ENCODE measurements around the gene FGR. TPM values are rescaled to one million over a fixed set of nuclear protein-coding genes. Genes with fewer than 3 reads are reported as not detected.
A peak's percentile ranks its signal among the peaks of the same experiment; 100 is the strongest.

FGR gene
- total RNA-seq, 4 donors from 2014 or later: 18.8 to 131 (median 77.6) TPM

DNA sequence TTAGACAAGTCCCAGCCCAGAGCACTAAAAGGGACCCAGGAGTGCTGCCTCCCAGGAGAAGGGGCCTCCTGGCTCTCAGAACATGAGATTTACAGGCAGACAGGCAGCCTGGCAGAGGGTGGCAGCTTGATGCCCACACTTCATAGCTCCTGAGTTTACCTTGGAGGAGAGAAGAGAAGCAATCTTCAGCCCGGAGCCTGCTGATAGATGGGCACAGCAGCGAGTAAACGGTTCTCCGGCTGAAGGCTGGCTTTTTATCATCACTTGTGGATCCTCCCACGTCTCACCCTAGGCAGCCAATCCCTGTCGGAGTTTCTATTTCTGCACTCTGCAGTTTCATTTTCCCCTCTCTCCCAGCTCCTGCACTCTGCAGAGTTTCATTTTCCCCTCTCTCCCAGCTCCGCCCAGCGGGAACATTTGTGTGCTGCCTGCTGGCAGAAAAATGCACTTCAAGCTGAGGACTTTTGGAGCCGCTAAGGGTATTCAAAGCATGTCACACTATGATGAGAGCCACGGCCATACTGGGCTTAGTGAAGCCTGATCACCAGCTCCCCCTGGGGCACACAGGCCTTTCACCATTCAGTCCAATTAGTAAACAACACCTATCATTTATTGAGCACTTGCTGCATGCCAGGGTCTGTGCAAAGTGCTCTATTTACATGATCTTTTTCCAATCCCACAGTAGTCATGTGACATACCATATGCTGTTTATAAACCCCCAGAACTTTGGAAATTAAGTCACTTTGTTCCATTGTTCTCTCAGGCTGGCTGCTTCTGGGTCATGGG, 37.2 kb upstream of the FGR start, which contains the start of gene IFI6:
IFI6 (minus strand) TSS at position 229 of the 786 bp plus-strand sequence. CDS start 2,878 bp downstream, outside the sequence.
- ATAC-seq (ENCODE audit: low FRiP score): peak; percentile 92

DNA sequence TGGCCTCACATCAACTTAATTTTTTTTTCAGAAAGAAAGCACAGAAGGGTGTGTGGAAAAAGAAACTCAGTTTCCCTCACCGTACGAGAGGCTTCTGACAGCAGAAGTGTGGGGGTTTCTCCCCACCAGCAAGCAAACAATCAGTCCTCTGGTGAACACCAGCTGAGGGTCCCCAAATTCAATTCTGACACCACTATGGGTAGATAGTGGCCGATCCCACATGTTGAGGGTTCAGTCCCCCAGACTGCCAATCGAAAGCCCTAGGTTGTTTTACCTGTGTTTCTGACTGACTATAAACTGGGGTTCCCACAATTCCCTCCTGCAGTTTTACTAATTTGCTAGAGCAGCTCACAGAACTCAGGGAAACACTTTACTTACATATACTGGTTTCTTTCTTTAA, 34.9 kb upstream of the FGR start:
- DNase-seq (ENCODE audit: low spot score) (no peak), ATAC-seq (ENCODE audit: low FRiP score) (no peak)
- TF ChIP-seq, protein P1, sequence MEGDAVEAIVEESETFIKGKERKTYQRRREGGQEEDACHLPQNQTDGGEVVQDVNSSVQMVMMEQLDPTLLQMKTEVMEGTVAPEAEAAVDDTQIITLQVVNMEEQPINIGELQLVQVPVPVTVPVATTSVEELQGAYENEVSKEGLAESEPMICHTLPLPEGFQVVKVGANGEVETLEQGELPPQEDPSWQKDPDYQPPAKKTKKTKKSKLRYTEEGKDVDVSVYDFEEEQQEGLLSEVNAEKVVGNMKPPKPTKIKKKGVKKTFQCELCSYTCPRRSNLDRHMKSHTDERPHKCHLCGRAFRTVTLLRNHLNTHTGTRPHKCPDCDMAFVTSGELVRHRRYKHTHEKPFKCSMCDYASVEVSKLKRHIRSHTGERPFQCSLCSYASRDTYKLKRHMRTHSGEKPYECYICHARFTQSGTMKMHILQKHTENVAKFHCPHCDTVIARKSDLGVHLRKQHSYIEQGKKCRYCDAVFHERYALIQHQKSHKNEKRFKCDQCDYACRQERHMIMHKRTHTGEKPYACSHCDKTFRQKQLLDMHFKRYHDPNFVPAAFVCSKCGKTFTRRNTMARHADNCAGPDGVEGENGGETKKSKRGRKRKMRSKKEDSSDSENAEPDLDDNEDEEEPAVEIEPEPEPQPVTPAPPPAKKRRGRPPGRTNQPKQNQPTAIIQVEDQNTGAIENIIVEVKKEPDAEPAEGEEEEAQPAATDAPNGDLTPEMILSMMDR (IDR thresholded peaks at IDR 0.05): no peak

More for the DNA sequence above, 37.2 kb upstream of the FGR start, which contains the start of gene IFI6:
- peak; percentile 50 for DNase-seq (ENCODE audit: low spot score)
- TF ChIP-seq, protein P1 (IDR thresholded peaks at IDR 0.05): no peak

DNA sequence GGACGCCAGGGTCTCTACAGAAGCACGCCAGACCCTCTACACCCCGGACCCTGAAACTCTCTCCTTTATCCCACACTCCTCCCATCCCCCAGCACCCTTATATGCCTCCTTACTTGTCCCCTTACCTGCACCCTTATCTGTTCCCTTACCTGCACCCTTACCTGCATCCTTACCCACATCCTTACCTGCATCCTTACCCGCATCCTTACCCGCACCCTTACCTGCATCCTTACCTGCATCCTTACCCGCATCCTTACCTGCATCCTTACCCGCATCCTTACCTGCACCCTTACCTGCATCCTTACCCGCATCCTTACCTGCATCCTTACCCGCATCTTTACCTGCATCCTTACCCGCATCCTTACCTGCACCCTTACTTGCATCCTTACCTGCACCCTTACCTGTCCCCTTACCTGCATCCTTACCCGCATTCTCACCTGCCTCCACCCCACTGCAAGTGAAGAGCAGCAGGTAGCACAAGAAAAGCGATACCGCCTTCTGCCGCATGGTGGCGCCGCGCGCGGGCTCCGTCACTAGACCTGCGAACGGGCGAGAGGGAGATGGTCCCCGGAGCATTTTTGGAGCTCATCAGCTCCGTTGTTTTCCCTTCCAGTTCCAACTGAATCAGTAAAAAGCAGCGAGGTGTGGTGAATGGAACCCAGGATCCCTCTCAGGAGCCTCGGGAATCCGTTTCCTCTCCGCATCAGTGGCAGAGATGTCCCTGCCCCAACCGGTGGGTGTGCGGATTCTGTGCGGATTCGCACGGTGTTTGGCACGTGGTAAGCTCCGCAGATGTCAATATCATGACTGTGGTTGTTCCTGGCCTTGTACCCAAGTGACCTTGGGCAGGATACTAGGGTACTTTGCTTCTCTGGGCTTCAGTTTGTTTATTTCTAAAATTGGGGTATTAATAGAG, 34.1 kb upstream of the FGR start:
- TF ChIP-seq, protein P1 (IDR thresholded peaks at IDR 0.05): peak in 2 of 3 donors; percentile 32 to 48
- DNase-seq (ENCODE audit: low spot score) (peak; percentile 74), ATAC-seq (ENCODE audit: low FRiP score) (no peak)

DNA sequence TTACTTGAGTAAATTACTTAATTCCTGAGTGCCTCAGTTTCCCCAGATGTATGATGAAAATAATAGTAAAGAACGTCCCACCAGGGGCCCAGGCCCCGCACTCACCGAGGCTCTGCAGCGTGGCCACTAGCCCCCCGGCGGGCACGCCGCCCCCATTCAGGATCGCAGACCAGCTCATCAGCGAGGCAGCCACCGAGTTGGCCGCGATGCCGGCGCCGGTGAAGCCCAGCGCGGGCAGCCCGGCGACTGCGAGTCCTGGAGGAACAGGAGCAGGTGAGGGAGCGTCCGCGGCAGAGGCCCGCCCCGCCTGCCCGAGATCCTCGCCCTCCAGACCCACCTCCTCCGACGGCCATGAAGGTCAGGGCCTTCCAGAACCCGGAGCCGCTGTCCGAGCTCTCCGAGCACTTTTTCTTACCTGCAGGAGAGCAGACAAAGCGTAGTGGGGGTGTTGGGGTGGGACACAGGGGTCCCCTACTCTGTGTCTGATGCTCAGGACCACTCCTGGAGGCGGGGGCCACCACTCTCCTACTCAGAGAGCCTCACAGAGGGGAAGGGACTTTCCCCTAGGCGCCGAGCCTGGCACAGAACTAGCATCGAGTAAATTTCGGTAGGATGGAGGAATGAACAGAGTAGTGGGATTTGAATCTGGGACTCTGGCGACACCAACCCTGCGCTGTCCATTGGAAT, 33.3 kb upstream of the FGR start:
- DNase-seq (ENCODE audit: low spot score): peak; percentile 16

DNA sequence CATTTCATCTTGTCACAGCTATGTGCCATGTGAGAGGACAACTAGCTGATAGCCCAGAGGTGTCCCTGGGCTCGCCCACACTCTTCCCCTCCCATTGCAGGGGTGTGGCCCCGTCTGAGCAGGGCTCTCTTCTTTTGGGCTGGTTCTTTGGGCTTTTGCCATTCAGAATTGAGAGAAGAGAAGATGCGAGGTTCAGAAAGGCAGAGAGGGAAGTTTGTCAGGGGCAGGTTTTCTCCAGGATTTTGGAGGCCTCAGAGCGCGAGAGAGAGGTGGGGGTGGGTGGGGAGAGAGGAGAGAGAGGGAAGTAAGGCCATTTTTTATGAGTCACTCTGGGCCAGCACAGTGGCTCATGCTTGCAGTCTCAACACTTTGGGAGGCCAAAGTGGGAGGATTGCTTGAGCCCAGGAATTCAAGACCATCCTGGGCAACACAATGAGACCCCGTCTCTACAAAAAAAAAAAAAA, 31.8 kb upstream of the FGR start:
- ATAC-seq (ENCODE audit: low FRiP score): no peak
- DNase-seq (ENCODE audit: low spot score): no peak

More for the DNA sequence above, 33.3 kb upstream of the FGR start:
- no peak for ATAC-seq (ENCODE audit: low FRiP score)
- TF ChIP-seq, protein P1 (IDR thresholded peaks at IDR 0.05): no peak

DNA sequence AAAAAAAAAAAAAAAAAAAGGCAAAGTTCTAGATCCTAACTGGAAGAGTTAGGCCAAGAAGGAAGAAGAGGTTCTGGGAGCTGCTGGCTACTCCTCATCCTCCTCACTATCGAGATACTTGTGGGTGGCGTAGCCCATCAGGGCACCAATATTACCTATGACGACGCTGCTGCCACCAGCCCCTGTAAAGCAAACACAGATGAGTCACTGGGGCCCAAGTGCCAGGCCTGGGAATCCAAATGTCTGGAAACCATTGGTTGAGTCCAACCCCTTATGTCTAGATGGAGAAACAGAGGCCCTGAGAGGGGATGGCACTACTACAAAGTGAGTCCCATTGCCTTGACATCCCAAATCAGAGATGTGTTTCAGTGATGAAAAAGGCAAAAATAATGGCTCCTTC, 31.3 kb upstream of the FGR start:
- DNase-seq (ENCODE audit: low spot score) (no peak), ATAC-seq (ENCODE audit: low FRiP score) (no peak)
- TF ChIP-seq, protein P1 (IDR thresholded peaks at IDR 0.05): no peak

More for the DNA sequence above, 31.8 kb upstream of the FGR start:
- TF ChIP-seq, protein P1 (IDR thresholded peaks at IDR 0.05): no peak
